ENCODE results near the gene APOL4.

Gene APOL4

GRCh38 chr22:36152088-36152487 lies 49.5 kb downstream of the APOL4 start:
- DNase-seq, result no peak

- no peak for DNase-seq
Observed at GRCh38 chr22:36151006-36151595, 50.5 kb downstream of the APOL4 start.

- peak; percentile 50 to 71 (median 58) for DNase-seq
Observed at GRCh38 chr22:36149441-36149840, 52.2 kb downstream of the APOL4 start.

GRCh38 chr22:36148411-36148810 lies 53.2 kb downstream of the APOL4 start:
- no peak for DNase-seq

GRCh38 chr22:36147196-36147791 lies 54.3 kb downstream of the APOL4 start:
- no peak for DNase-seq

GRCh38 chr22:36145881-36146280 lies 55.7 kb downstream of the APOL4 start:
- no peak for DNase-seq

GRCh38 chr22:36144886-36145541 lies 56.6 kb downstream of the APOL4 start:
- DNase-seq, result peak; percentile 78 to 81 (median 80)

GRCh38 chr22:36143956-36144355 lies 57.7 kb downstream of the APOL4 start:
- DNase-seq, result no peak

GRCh38 chr22:36143066-36143815 lies 58.4 kb downstream of the APOL4 start:
- DNase-seq, result no peak

GRCh38 chr22:36141481-36141880 lies 60.1 kb downstream of the APOL4 start:
- DNase-seq, result no peak

Measured in suppressor macrophage treated with lipopolysaccharide for 1 hour (primary cell).